ENCODE data around the gene AQP6.

DNA sequence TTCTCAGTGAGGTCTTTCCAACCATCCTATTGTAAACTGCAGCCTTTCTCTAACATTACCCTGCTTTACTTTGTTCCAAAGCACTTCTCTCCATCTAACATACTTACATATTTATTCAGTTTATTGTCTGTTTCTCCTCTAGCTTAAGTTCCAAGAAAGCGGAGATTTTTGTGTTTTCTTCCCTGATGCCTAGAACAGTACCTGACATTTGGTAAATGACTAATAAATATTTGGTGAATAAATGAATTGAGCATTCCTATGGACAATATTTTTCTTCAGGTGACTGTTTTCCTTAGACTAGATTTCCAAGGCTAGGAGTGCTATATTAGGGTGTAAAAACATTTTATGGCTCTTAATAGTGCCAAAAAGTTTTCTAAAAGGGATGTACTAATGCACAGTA is 50.2 kb downstream of the AQP6 start:
- no peak for TF ChIP-seq CTCF (conservative IDR thresholded peaks at IDR 0.05; ENCODE audit: low read length)
- TF ChIP-seq EZH2phosphoT487 (IDR thresholded peaks at IDR 0.05; ENCODE audit: borderline replicate concordance, low read depth, low read length) = no peak

Data from OCI-LY7 (cell line).